ENCODE measurements around the gene ANKS3.

ANKS3 gene

GRCh38 chr16:4664538-4665418 lies 69.3 kb downstream of the ANKS3 start:
- no peak for DNase-seq

- DNase-seq, result no peak
Observed at GRCh38 chr16:4663777-4664465, 70.2 kb downstream of the ANKS3 start.

- no peak for DNase-seq
Observed at GRCh38 chr16:4663465-4663776, 70.7 kb downstream of the ANKS3 start.

GRCh38 chr16:4661661-4662060 lies 72.4 kb downstream of the ANKS3 start:
- DNase-seq, result no peak

- DNase-seq, result no peak
Observed at GRCh38 chr16:4660454-4661007, 73.5 kb downstream of the ANKS3 start.

- DNase-seq, result no peak
Observed at GRCh38 chr16:4659363-4660353, 74.4 kb downstream of the ANKS3 start.

- no peak for DNase-seq
Observed at GRCh38 chr16:4656695-4657686, 77.1 kb downstream of the ANKS3 start.

- no peak for DNase-seq
Observed at GRCh38 chr16:4656221-4656620, 77.8 kb downstream of the ANKS3 start.

- DNase-seq, result no peak
Observed at GRCh38 chr16:4655801-4656200, 78.3 kb downstream of the ANKS3 start.

- DNase-seq, result no peak
Observed at GRCh38 chr16:4654964-4655590, 79.0 kb downstream of the ANKS3 start.

GRCh38 chr16:4654011-4654963 lies 79.8 kb downstream of the ANKS3 start:
- no peak for DNase-seq

- DNase-seq, result no peak
Observed at GRCh38 chr16:4652561-4652960, 81.5 kb downstream of the ANKS3 start.

- no peak for DNase-seq
Observed at GRCh38 chr16:4651827-4652226, 82.2 kb downstream of the ANKS3 start.

- DNase-seq, result peak; percentile 8
Observed at GRCh38 chr16:4650443-4651074, 83.5 kb downstream of the ANKS3 start.

- DNase-seq, result no peak
Observed at GRCh38 chr16:4649744-4650442, 84.2 kb downstream of the ANKS3 start.

GRCh38 chr16:4648917-4649316 lies 85.2 kb downstream of the ANKS3 start:
- DNase-seq, result no peak

- DNase-seq, result no peak
Observed at GRCh38 chr16:4647644-4647980, 86.5 kb downstream of the ANKS3 start.

GRCh38 chr16:4646773-4647643 lies 87.1 kb downstream of the ANKS3 start:
- no peak for DNase-seq

All from GOT3 (cell line).